Immature natural killer cell (primary cell): ENCODE measurements around the gene PHF21A. TPM values are rescaled to one million over a fixed set of nuclear protein-coding genes. Genes with fewer than 3 reads are reported as not detected.
"Not testable (repeated sequence)": the region's sequence is repeated elsewhere in the genome, so short reads cannot be mapped to it uniquely, and the experiment has no call there.

Source experiments
- DNase-seq, 3 donors: peaks; one replicate each; pipeline ENCODE4 v3.0.0; 2022; ENCODE audit warnings: mixed read lengths in 1 of 3
- H3K27ac Mint-ChIP-seq, 6 donors: one replicate each; pipeline ENCODE4 v1.8.0; 2020; ENCODE audit warnings: mixed read lengths in 6 of 6, mild to moderate bottlenecking in 5 of 6, inconsistent platforms in 4 of 6, moderate library complexity in 3 of 6
- H3K27me3 Mint-ChIP-seq, 3 donors: one replicate each; pipeline ENCODE4 v1.8.0; 2020 to 2021; ENCODE audit warnings: low read depth in 3 of 3, mild to moderate bottlenecking in 3 of 3, mixed read lengths in 3 of 3, moderate library complexity in 3 of 3, inconsistent platforms in 1 of 3
- H3K36me3 Mint-ChIP-seq, 3 donors: one replicate each; pipeline ENCODE4 v1.8.0; 2020; ENCODE audit warnings: mixed read lengths in 3 of 3, inconsistent platforms in 2 of 3, mild to moderate bottlenecking in 2 of 3
- H3K4me1 Mint-ChIP-seq, 2 donors: one replicate each; pipeline ENCODE4 v1.8.0; 2020; ENCODE audit warnings: inconsistent platforms in 2 of 2, mild to moderate bottlenecking in 2 of 2, mixed read lengths in 2 of 2, moderate library complexity in 1 of 2
- H3K4me3 Mint-ChIP-seq, 5 donors: one replicate each; pipeline ENCODE4 v1.8.0; 2020; ENCODE audit warnings: mild to moderate bottlenecking in 5 of 5, mixed read lengths in 5 of 5, inconsistent platforms in 3 of 5, moderate library complexity in 3 of 5
- H3K9me3 Mint-ChIP-seq, 6 donors: one replicate each; pipeline ENCODE4 v1.8.0; 2020; ENCODE audit warnings: mild to moderate bottlenecking in 6 of 6, mixed read lengths in 6 of 6, inconsistent platforms in 4 of 6, moderate library complexity in 3 of 6
- polyA plus RNA-seq, 3 donors: library from polyadenylated mRNA; unstranded; fragments of 300-500 nt; fragmentation: Illumina TruSeq; gene quantifications; one replicate each; pipeline ENCODE4 v1.2.3, GENCODE V29; 2021

Gene PHF21A
- polyA plus RNA-seq, 3 donors from 2014 or later: 4.4 to 21.3 (median 5.8) TPM

DNA sequence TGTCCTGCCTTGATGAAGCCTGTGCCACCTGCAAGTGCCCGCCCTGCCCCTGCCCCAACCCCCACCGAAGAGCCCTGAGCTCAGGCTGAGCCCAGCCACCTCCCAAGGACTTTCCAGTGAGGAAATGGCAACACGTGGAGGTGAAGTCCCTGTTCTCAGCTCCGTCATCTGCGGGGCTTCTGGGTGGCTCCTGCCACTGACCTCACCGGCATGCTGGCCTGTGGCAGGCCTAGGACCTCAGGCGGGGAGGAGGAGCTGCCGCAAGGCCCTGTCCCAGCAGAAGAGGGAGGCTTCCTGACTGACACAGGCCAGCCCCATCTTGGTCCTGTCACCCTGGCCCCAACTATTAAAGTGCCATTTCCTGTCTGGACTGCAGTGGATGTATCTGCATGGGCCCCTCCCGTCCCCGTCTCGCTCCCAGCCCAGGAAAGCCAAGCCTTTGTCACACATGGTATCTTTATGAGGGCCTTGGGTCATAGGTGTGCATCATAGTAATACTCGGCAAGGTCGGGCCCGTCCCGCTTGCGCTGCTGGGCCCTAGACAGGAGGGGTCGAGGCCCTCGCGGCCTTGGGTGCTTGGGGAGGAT is 215.1 kb downstream of the PHF21A start:
- H3K4me3 Mint-ChIP-seq: no peak overlapping the region

DNA sequence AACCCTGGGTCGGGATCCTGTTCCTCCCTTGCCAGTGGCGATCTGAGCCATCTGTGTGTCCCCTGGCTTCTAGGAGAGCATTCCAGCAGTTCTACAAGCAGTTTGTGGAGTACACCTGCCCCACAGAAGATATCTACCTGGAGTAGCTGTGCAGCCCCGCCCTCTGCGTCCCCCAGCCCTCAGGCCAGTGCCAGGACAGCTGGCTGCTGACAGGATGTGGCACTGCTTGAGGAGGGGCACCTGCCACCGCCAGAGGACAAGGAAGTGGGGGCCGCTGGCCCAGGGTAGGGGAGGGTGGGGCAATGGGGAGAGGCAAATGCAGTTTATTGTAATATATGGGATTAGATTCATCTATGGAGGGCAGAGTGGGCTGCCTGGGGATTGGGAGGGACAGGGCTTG is 215.7 kb downstream of the PHF21A start:
- H3K36me3 Mint-ChIP-seq, DNase-seq, H3K4me3 Mint-ChIP-seq, H3K27ac Mint-ChIP-seq, H3K9me3 Mint-ChIP-seq: not testable (repeated sequence)
- Mint-ChIP-seq H3K27me3 (peaks cover 5 to 13% (median 7%) of the 10 kb centered on the region in 3 donors), H3K4me1 (peaks cover 13 to 15% of the 10 kb centered on the region in 2 donors)

More for the DNA sequence above, 215.1 kb downstream of the PHF21A start:
- peaks cover 13 to 15% of the 10 kb centered on the region in 2 donors for H3K4me1 Mint-ChIP-seq
- H3K27ac Mint-ChIP-seq: peak overlapping the region in 5 of 6 donors; percentile 37 to 76 (median 50)
- H3K36me3 Mint-ChIP-seq: peaks cover 0 to 5% (median 0%) of the 10 kb centered on the region in 3 donors
- peaks cover 4 to 8% (median 7%) of the 10 kb centered on the region in 3 donors for H3K27me3 Mint-ChIP-seq
- no peaks in the 10 kb centered on the region for H3K9me3 Mint-ChIP-seq
- peak in 2 of 3 donors; percentile 33 to 41 for DNase-seq

DNA sequence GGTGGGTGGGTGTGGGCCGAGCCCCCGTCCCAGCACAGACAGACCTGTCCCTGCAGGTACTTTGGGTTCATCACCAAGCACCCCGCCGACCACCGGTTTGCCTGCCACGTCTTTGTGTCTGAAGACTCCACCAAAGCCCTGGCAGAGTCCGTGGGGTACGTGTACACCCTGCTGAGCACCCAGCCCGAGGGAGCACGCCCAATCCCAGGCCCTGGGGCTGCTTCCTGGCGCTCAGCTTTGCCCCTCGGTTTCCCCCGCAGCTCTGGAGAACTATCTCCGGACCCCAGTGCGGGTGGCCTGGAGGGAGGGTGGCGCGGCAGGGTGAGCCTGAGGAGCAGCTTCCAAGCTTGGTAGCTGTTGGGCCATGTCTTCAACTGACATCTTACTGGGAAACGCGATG is 216.2 kb downstream of the PHF21A start:
- H3K9me3 Mint-ChIP-seq: no peaks in the 10 kb centered on the region
- H3K36me3 Mint-ChIP-seq: no peaks in the 10 kb centered on the region
- no peak overlapping the region for H3K4me3 Mint-ChIP-seq
- peaks cover 7 to 14% (median 7%) of the 10 kb centered on the region in 3 donors for H3K27me3 Mint-ChIP-seq
- no peak for DNase-seq
- peaks cover 13 to 16% of the 10 kb centered on the region in 2 donors for H3K4me1 Mint-ChIP-seq
- H3K27ac Mint-ChIP-seq: no peak overlapping the region

DNA sequence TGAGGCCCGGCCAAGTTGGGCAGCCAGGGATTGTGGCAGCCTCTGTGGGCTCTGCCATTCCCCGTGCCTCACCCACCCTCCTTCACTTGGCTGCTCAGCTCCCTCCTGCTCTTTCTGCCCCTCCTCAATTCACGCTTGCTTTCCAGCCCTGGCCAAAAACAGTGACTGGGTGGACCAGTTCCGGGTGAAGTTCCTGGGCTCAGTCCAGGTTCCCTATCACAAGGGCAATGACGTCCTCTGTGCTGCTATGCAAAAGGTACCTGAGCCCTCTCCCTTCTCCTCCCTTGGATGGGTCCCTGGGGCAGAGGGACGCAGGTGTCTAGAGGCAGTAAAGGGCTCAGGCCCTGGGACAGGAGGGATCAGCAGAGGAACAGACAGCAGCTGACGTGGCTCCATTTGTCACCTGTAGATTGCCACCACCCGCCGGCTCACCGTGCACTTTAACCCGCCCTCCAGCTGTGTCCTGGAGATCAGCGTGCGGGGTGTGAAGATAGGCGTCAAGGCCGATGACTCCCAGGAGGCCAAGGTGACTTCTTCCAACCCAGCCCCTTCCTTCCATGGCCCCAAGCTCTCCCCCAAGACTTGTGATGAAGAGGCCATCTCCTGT is 216.8 kb downstream of the PHF21A start:
- Mint-ChIP-seq H3K4me3 (no peak overlapping the region), H3K4me1 (peaks cover 13 to 16% of the 10 kb centered on the region in 2 donors), H3K27ac (peak overlapping the region in 2 of 6 donors; percentile 9 to 14), H3K27me3 (peaks cover 7 to 14% (median 7%) of the 10 kb centered on the region in 3 donors), H3K9me3 (no peaks in the 10 kb centered on the region), H3K36me3 (no peaks in the 10 kb centered on the region)
- DNase-seq: no peak

DNA sequence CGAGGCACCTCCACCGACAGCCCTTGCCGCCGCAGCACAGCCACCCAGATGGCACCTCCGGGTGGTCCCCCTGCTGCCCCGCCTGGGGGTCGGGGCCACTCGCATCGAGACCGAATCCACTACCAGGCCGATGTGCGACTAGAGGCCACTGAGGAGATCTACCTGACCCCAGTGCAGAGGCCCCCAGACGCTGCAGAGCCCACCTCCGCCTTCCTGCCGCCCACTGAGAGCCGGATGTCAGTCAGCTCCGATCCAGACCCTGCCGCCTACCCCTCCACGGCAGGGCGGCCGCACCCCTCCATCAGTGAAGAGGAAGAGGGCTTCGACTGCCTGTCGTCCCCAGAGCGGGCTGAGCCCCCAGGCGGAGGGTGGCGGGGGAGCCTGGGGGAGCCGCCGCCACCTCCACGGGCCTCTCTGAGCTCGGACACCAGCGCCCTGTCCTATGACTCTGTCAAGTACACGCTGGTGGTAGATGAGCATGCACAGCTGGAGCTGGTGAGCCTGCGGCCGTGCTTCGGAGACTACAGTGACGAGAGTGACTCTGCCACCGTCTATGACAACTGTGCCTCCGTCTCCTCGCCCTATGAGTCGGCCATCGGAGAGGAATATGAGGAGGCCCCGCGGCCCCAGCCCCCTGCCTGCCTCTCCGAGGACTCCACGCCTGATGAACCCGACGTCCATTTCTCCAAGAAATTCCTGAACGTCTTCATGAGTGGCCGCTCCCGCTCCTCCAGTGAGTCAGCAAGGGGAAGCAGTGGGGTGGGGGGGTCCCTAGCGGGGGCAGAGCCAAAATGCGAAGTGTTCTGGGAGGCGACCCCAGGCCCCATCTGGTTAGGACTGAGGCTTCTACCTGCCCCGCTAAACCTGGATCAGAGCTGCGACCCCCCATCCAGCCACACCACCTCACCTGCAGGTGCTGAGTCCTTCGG is 218.5 kb downstream of the PHF21A start:
- DNase-seq: no peak
- Mint-ChIP-seq H3K9me3 (no peaks in the 10 kb centered on the region), H3K27me3 (peaks cover 4 to 14% (median 12%) of the 10 kb centered on the region in 3 donors), H3K4me1 (peaks cover 13 to 19% of the 10 kb centered on the region in 2 donors), H3K27ac (no peak overlapping the region), H3K36me3 (no peaks in the 10 kb centered on the region), H3K4me3 (no peak overlapping the region)

DNA sequence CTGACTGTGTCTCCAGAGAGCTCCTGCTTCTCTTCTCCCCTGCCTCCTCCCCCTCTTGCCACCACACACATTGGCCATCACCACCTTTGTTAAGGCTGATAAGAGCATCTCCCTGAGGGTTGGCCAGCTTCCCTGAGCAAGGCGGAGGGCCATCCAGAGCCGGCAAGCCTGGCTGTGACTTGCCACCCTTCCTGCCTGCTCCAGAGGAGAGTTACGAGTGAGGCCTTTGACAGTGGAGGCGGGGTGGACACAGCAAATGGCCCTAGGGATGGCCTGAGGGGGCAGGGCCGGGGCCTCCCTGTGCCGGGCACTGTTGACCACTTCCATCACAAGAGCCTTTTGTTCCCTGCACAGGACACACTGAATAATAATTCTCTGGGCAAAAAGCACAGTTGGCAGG is 219.6 kb downstream of the PHF21A start:
- Mint-ChIP-seq H3K4me3 (peak overlapping the region in 4 of 5 donors; percentile 9 to 47 (median 20)), H3K27me3 (peaks cover 6 to 15% (median 14%) of the 10 kb centered on the region in 3 donors), H3K36me3 (no peaks in the 10 kb centered on the region), H3K4me1 (peaks cover 7 to 17% of the 10 kb centered on the region in 2 donors), H3K9me3 (no peaks in the 10 kb centered on the region), H3K27ac (no peak overlapping the region)
- DNase-seq: no peak

DNA sequence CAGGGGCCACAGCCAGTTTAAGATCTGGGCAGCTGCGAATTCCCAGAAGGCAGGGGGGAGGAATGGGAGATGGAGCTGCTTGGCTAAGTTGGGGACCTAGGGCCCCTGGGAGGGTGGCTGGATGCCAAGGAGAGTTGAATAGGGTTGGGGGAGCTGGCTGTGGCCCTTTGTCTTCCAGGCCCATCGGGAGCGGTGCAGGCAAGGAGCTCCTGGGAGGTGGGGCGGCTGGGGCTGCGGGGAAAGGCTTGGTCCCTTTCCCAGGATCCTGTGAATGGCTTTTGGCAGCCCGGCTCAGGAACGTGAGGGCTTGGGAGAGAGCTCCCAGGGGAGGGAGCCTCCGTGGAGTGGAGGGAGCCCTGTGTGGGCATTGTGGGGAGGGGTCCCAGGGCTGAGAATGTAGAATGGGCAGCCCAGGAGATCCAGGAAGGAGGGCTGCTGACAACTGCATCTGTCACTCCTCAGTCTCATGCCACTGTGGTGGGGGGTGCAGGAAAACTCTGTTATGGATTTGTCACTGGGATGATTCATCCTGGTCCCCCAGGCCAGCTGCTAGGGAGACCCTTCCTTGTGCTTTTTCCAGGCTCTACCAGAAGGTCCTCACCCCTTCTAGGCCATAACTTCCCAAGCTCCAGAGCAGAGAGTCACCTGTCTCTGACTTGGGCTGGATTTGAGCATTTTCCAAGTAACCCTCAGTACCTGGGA is 220.2 kb downstream of the PHF21A start:
- H3K27ac Mint-ChIP-seq: peak overlapping the region in 2 of 6 donors; percentile 32 to 35
- H3K36me3 Mint-ChIP-seq: no peaks in the 10 kb centered on the region
- H3K4me3 Mint-ChIP-seq: peak overlapping the region; percentile 48 to 75 (median 72)
- H3K9me3 Mint-ChIP-seq: no peaks in the 10 kb centered on the region
- no peak for DNase-seq
- peaks cover 6 to 14% (median 13%) of the 10 kb centered on the region in 3 donors for H3K27me3 Mint-ChIP-seq
- H3K4me1 Mint-ChIP-seq: peaks cover 2 to 11% of the 10 kb centered on the region in 2 donors

DNA sequence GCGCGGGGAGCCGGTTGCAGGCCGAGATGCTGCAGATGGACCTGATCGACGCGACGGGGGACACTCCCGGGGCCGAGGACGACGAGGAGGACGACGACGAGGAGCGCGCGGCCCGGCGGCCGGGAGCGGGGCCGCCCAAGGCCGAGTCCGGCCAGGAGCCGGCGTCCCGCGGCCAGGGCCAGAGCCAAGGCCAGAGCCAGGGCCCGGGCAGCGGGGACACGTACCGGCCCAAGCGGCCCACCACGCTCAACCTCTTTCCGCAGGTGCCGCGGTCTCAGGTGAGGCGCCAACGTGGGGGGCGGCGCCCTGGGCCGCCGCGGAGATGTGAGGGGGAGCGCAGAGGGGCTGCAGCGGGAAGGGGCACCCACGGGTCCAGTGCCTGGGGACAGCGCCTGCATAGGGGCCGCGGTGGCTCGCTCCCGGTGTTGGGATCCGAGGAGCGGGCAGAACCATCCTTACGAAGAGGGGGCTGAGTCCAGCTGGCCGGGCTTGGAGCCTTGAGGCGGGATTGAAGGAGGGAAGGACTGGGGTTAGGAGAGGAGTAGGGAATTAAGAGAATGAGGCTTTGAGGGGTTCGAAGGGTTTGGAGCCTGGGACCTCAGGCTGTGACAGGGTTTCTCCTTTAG is 221.0 kb downstream of the PHF21A start:
- not testable (repeated sequence) for H3K4me1 Mint-ChIP-seq, DNase-seq, H3K36me3 Mint-ChIP-seq, H3K9me3 Mint-ChIP-seq
- H3K27me3 Mint-ChIP-seq: peaks cover 6 to 13% (median 12%) of the 10 kb centered on the region in 3 donors
- H3K4me3 Mint-ChIP-seq: peak overlapping the region; percentile 48 to 75 (median 72)
- peak overlapping the region in 3 of 6 donors; percentile 32 to 61 (median 35) for H3K27ac Mint-ChIP-seq

DNA sequence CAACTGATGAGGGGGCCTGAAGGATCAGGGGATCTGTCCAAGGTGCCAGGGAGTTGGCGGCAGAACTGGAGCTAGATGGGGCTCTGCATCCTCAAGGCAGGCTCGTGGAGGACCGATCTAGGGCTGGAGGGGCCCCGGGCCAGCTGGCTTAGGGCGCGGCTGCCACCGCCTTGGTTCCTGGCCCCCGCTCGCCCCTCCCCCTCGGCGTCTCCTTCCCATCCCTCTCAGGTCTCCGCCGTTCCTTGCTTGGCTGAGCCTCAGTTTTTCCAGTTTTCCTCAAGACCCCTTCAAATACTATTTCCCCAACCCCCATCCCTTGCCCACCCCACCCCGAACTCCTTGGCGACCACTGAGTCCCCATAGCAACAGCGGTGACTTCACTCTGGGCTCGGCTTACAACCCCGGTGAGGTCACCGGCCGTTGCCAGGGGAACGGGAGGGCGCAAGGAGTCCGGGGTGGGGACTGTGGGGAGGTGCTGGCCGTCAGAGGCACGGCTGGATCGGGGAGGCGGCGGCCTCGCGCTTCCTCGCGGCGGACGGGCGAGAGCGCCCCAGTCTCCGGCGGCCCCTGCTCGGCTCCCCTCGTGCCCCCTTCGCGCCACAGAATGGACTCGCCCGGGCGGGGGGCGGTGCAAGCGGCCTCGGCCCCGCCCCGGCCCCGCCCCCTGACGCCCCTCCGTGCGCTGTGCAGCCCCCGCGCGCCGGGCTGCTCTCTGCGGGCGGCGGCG is 221.6 kb downstream of the PHF21A start:
- Mint-ChIP-seq H3K9me3 (no peaks in the 10 kb centered on the region), H3K27me3 (peaks cover 8 to 17% (median 17%) of the 10 kb centered on the region in 3 donors), H3K4me1 (peaks cover 0 to 5% of the 10 kb centered on the region in 2 donors), H3K27ac (peak overlapping the region in 2 of 6 donors; percentile 50 to 56), H3K4me3 (peak overlapping the region; percentile 64 to 76 (median 67)), H3K36me3 (no peaks in the 10 kb centered on the region)
- DNase-seq: peak; percentile 76 to 78 (median 76)

DNA sequence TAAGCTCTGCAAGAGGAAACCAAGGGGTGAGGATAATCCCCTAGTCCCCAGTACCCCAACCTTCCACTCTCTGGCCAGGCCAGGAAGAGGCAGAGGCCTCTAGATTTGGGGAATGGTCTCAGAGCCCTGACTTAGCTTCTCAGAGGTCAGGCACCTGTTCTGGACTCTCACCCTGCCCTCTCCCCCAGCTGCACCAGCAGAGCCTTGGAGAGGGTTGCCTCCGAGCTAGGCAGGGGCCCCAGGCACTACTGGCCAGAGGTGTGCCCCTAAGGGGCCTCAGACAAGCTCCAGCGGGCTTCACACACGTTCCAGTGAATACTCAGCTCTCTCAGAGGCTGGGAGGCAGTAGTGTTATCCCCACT is 222.2 kb downstream of the PHF21A start:
- H3K9me3 Mint-ChIP-seq: no peaks in the 10 kb centered on the region
- H3K27ac Mint-ChIP-seq: peak overlapping the region in 1 of 6 donors; percentile 56
- peaks cover 8 to 17% (median 17%) of the 10 kb centered on the region in 3 donors for H3K27me3 Mint-ChIP-seq
- no peak for DNase-seq
- peaks cover 0 to 4% of the 10 kb centered on the region in 2 donors for H3K4me1 Mint-ChIP-seq
- H3K4me3 Mint-ChIP-seq: peak overlapping the region; percentile 64 to 76 (median 67)
- H3K36me3 Mint-ChIP-seq: no peaks in the 10 kb centered on the region

DNA sequence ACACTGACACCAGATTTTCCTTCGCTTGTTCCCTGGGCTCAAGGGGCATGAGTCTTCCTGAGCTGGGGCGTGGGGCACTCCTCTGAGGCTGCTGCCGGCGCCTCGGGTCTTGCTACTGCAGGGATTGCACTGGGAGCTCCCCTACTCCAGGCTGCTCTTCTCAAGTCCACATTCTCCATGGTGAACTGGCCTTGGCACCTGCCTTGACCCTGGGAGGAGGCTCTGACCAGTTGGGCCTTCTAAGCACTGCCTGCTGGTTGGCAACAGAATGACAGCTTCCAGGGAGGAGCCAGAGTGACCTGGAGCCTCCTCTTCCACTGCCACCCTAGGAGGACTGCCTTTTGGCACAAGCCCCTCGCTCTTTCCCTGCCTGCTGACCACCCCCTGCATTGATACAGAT is 223.7 kb downstream of the PHF21A start:
- Mint-ChIP-seq H3K4me1 (peaks cover 0 to 4% of the 10 kb centered on the region in 2 donors), H3K9me3 (peaks cover 0 to 2% (median 0%) of the 10 kb centered on the region in 6 donors), H3K4me3 (no peak overlapping the region), H3K27ac (no peak overlapping the region), H3K36me3 (no peaks in the 10 kb centered on the region), H3K27me3 (peaks cover 5 to 17% (median 15%) of the 10 kb centered on the region in 3 donors)
- DNase-seq: no peak

DNA sequence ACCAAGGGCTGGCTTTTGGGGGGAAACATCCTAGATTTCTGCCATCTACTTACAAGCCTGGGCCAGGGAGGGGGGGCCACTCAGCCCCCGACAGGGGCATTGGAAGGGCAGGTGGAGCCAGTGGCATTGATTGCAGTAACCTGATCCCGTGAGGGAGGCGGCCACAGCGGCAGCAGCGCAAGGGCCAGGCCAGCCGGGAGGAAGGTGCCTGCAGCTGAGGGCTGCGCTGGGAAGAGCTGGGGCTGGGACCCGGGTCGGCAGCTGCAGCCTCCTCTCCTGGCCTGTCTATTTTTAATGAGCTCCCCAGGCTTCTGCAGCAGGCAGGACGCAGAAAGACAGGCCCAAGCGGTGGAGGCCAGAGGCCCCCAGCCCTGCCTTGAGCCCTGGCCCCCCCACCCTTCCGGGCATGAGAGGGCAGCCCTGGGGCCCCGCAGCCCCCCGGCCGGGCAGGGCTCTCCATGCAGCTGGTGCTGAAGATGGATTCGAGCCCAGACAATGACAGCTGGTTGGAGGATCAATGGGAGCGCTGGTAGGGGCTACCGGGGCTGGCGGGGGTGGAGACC is 224.8 kb downstream of the PHF21A start:
- Mint-ChIP-seq H3K4me3 (no peak overlapping the region), H3K27ac (no peak overlapping the region), H3K4me1 (peaks cover 0 to 4% of the 10 kb centered on the region in 2 donors), H3K9me3 (peaks cover 0 to 2% (median 0%) of the 10 kb centered on the region in 6 donors), H3K36me3 (peaks cover 0 to under 1% (median 0%) of the 10 kb centered on the region in 3 donors), H3K27me3 (peaks cover 5 to 16% (median 12%) of the 10 kb centered on the region in 3 donors)
- no peak for DNase-seq
